ENCODE results near the gene ANKRD35. TPM values are rescaled to one million over a fixed set of nuclear protein-coding genes. Genes with fewer than 3 reads are reported as not detected.

Gene ANKRD35
- total RNA-seq, 1 experiment from 2014 or later = not detected

DNA sequence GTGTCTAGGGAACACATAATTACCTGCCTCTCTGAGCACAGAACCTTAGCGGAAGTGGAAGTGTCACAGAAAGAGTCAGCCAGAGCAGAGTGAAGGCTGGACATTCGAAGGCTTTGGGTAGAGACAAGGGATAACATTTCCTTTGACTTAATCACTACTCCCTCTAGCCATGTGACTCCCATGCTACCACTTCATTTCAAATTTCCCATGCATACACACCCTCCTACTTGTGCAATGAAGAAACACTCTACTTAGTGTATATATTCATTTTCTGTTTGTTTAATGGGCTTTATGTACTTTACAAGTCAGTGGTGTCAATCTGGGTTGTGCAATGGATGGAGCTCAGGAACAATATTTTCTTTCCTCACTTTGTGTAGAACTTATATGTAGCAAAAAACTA is 6.9 kb downstream of the ANKRD35 start:
- Histone ChIP-seq H3K27ac (ENCODE audit: low read depth, low read length) (no peak overlapping the region), H2AFZ (ENCODE audit: low read depth, low read length, poor library complexity, severe bottlenecking) (no peak overlapping the region), H3K36me3 (ENCODE audit: control insufficient read depth in 1 of 2, insufficient read depth in 2 of 2, low read length in 2 of 2) (no peaks in the 10 kb centered on the region), H4K20me1 (ENCODE audit: insufficient read depth) (no peaks in the 10 kb centered on the region), H3K9me2 (ENCODE audit: insufficient read depth) (no peaks in the 10 kb centered on the region), H3K9me3 (ENCODE audit: control insufficient read depth in 1 of 2, insufficient read depth in 1 of 2, low read depth in 1 of 2, low read length in 2 of 2) (no peaks in the 10 kb centered on the region), H3K4me3 (replicated peaks in 1 of 2; ENCODE audit: low read depth in 1 of 2, low read length in 2 of 2) (no peak overlapping the region), H3K9ac (ENCODE audit: low read length) (no peak overlapping the region), H3K4me1 (ENCODE audit: control insufficient read depth in 1 of 2, insufficient read depth in 2 of 2, low read length in 2 of 2) (peaks cover 0 to 14% of the 10 kb centered on the region in 2 experiments; a peak in 3 of 4 replicates), H3K4me2 (ENCODE audit: low read length) (no peak overlapping the region), H3K79me2 (ENCODE audit: insufficient read depth, low read length) (no peaks in the 10 kb centered on the region), H3K27me3 (ENCODE audit: insufficient read depth, low read length) (no peaks in the 10 kb centered on the region)
- intact Hi-C loops (cut with micrococcal nuclease) = no loop called here
- ATAC-seq (no peak), DNase-seq (ENCODE audit: low read depth, low spot score) (no peak)
- CTCF ChIA-PET = interaction anchor here (1.1 to 3.3 kb wide), 2 partner anchors 14 to 20 kb away, joined by 3 to 19 read pairs; partner anchors contain the start of gene PIAS3
- POLR2A ChIA-PET = no interaction called here
- RAD21 ChIA-PET (ENCODE audit: low non-redundant PET in 1 of 2, low total read pairs in 2 of 2, uncharacterized antibody in 2 of 2, unreplicated experiment in 2 of 2) = no interaction called here
- TF ChIP-seq, protein P1, sequence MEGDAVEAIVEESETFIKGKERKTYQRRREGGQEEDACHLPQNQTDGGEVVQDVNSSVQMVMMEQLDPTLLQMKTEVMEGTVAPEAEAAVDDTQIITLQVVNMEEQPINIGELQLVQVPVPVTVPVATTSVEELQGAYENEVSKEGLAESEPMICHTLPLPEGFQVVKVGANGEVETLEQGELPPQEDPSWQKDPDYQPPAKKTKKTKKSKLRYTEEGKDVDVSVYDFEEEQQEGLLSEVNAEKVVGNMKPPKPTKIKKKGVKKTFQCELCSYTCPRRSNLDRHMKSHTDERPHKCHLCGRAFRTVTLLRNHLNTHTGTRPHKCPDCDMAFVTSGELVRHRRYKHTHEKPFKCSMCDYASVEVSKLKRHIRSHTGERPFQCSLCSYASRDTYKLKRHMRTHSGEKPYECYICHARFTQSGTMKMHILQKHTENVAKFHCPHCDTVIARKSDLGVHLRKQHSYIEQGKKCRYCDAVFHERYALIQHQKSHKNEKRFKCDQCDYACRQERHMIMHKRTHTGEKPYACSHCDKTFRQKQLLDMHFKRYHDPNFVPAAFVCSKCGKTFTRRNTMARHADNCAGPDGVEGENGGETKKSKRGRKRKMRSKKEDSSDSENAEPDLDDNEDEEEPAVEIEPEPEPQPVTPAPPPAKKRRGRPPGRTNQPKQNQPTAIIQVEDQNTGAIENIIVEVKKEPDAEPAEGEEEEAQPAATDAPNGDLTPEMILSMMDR (IDR thresholded peaks at IDR 0.05 in 2 of 3, conservative IDR thresholded peaks at IDR 0.05 in 1 of 3; ENCODE audit: borderline replicate concordance in 1 of 3, insufficient read depth in 1 of 3, low read depth in 2 of 3, low read length in 2 of 3) = no peak
- no TSS peak for BruUV-seq (replicated peaks)

DNA sequence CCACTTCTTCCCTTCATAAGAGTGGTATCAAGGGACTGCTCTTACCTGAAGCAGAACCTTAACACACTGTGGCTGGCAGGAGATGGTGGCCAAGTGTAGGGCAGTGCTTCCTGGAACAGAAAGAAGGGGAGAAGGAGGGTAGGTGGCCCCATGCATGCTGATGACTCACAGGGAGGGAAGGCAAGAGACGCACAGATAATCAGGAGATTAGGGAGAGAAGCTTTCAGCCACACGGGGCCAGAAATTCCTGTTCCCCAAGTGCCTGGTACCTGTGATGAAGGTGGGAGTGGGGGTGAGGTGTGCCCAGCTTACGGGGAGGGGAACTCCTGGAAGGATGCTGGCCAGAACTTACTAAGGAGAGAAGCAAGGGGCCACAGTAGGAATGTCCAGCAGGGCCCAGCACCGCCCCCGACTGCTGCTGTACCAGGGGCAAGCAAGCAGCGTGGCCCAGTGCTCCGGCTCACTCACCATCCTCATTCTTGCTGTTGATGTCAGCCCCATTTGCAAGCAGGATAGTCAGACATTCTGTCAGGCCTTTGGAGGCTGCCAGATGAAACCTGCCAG is 7.7 kb downstream of the ANKRD35 start:
- Histone ChIP-seq H3K9me3 (ENCODE audit: control insufficient read depth in 1 of 2, insufficient read depth in 1 of 2, low read depth in 1 of 2, low read length in 2 of 2) (no peaks in the 10 kb centered on the region), H3K9ac (ENCODE audit: low read length) (no peak overlapping the region), H2AFZ (ENCODE audit: low read depth, low read length, poor library complexity, severe bottlenecking) (no peak overlapping the region), H3K36me3 (ENCODE audit: control insufficient read depth in 1 of 2, insufficient read depth in 2 of 2, low read length in 2 of 2) (no peaks in the 10 kb centered on the region), H3K27ac (ENCODE audit: low read depth, low read length) (no peak overlapping the region), H4K20me1 (ENCODE audit: insufficient read depth) (no peaks in the 10 kb centered on the region), H3K4me2 (ENCODE audit: low read length) (peak overlapping the region; percentile 44), H3K9me2 (ENCODE audit: insufficient read depth) (no peaks in the 10 kb centered on the region), H3K79me2 (ENCODE audit: insufficient read depth, low read length) (no peaks in the 10 kb centered on the region), H3K4me1 (ENCODE audit: control insufficient read depth in 1 of 2, insufficient read depth in 2 of 2, low read length in 2 of 2) (peaks cover 0 to 14% of the 10 kb centered on the region in 2 experiments; a peak in 3 of 4 replicates), H3K4me3 (replicated peaks in 1 of 2; ENCODE audit: low read depth in 1 of 2, low read length in 2 of 2) (no peak overlapping the region), H3K27me3 (ENCODE audit: insufficient read depth, low read length) (no peaks in the 10 kb centered on the region)
- BruUV-seq (replicated peaks) = no TSS peak
- POLR2A ChIA-PET = no interaction called here
- no peak for DNase-seq (ENCODE audit: low read depth, low spot score)
- ATAC-seq = peak; percentile 36
- RAD21 ChIA-PET (ENCODE audit: low non-redundant PET in 1 of 2, low total read pairs in 2 of 2, uncharacterized antibody in 2 of 2, unreplicated experiment in 2 of 2) = no interaction called here
- CTCF ChIA-PET = interaction anchor here (3.3 kb wide), 1 partner anchor 14 kb away, joined by 19 read pairs; no protein-coding TSS in a partner anchor
- intact Hi-C loops (cut with micrococcal nuclease) = no loop called here
- TF ChIP-seq SRF (IDR thresholded peaks at IDR 0.05; ENCODE audit: low read depth) (no peak), ZFX (IDR thresholded peaks at IDR 0.05) (no peak), ELF1 (IDR thresholded peaks at IDR 0.05; ENCODE audit: borderline replicate concordance, low read depth) (no peak), CBX3 (IDR thresholded peaks at IDR 0.05; ENCODE audit: low read depth) (no peak), SIN3A (IDR thresholded peaks at IDR 0.05; ENCODE audit: low read depth) (no peak), JUND (IDR thresholded peaks at IDR 0.05) (no peak), RAD21 (IDR thresholded peaks at IDR 0.05; ENCODE audit: low read depth) (no peak), EGR1 (IDR thresholded peaks at IDR 0.05; ENCODE audit: low read depth) (no peak), POLR2AphosphoS5 (IDR thresholded peaks at IDR 0.05; ENCODE audit: low read depth, low read length) (no peak), CEBPB (IDR thresholded peaks at IDR 0.05; ENCODE audit: low read depth) (no peak), ZNF274 (IDR thresholded peaks at IDR 0.05; ENCODE audit: low read depth, low read length) (no peak)
- TF ChIP-seq, protein P2, sequence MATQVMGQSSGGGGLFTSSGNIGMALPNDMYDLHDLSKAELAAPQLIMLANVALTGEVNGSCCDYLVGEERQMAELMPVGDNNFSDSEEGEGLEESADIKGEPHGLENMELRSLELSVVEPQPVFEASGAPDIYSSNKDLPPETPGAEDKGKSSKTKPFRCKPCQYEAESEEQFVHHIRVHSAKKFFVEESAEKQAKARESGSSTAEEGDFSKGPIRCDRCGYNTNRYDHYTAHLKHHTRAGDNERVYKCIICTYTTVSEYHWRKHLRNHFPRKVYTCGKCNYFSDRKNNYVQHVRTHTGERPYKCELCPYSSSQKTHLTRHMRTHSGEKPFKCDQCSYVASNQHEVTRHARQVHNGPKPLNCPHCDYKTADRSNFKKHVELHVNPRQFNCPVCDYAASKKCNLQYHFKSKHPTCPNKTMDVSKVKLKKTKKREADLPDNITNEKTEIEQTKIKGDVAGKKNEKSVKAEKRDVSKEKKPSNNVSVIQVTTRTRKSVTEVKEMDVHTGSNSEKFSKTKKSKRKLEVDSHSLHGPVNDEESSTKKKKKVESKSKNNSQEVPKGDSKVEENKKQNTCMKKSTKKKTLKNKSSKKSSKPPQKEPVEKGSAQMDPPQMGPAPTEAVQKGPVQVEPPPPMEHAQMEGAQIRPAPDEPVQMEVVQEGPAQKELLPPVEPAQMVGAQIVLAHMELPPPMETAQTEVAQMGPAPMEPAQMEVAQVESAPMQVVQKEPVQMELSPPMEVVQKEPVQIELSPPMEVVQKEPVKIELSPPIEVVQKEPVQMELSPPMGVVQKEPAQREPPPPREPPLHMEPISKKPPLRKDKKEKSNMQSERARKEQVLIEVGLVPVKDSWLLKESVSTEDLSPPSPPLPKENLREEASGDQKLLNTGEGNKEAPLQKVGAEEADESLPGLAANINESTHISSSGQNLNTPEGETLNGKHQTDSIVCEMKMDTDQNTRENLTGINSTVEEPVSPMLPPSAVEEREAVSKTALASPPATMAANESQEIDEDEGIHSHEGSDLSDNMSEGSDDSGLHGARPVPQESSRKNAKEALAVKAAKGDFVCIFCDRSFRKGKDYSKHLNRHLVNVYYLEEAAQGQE (IDR thresholded peaks at IDR 0.05; ENCODE audit: low read depth) = no peak
- TF ChIP-seq, protein P3, sequence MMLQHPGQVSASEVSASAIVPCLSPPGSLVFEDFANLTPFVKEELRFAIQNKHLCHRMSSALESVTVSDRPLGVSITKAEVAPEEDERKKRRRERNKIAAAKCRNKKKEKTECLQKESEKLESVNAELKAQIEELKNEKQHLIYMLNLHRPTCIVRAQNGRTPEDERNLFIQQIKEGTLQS (IDR thresholded peaks at IDR 0.05) = no peak
- TF ChIP-seq, protein P4, sequence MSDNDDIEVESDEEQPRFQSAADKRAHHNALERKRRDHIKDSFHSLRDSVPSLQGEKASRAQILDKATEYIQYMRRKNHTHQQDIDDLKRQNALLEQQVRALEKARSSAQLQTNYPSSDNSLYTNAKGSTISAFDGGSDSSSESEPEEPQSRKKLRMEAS (IDR thresholded peaks at IDR 0.05) = no peak

Data from HCT116 (cell line).